Gastrocnemius medialis (tissue), 4 donors: Measurements from ENCODE around the gene SORBS1. TPM values are rescaled to one million over a fixed set of nuclear protein-coding genes. Genes with fewer than 3 reads are reported as not detected.

ENCODE experiments used
- ATAC-seq, 2 donors: fragments of 150-250 bp; one replicate each; pipeline ENCODE4 v1.9.1; 2016
- DNase-seq, 2 donors: peaks; one replicate each; pipeline ENCODE4 v3.0.0-alpha.2; 2019
- H3K27ac ChIP-seq, 4 donors: fragments of 200-600 bp; sonication (generic); 1 replicate in 1 of 4; 2 replicates in 3 of 4; pipeline ENCODE4 v1.5.1; 2016 to 2018; ENCODE audit warnings: mild to moderate bottlenecking in 2 of 4, moderate library complexity in 1 of 4
- H3K27me3 ChIP-seq, 3 donors: fragments of 200-600 bp; sonication (generic) in 2 of 3; 1 replicate in 1 of 3; 2 replicates in 2 of 3; pipeline versions ENCODE4 v1.5.1 to v1.6.0; 2016 to 2019; ENCODE audit warnings: mild to moderate bottlenecking in 1 of 3, moderate library complexity in 1 of 3
- H3K36me3 ChIP-seq, 2 donors: fragments of 200-600 bp; sonication (generic) in 1 of 2; one replicate each; pipeline ENCODE4 v1.5.1; 2017 to 2018
- H3K4me1 ChIP-seq, 2 donors: fragments of 200-600 bp; sonication (generic) in 1 of 2; one replicate each; pipeline ENCODE4 v1.5.1; 2016 to 2017; ENCODE audit warnings: mild to moderate bottlenecking in 2 of 2
- H3K4me3 ChIP-seq, 4 donors: fragments of 200-600 bp; sonication (generic) in 3 of 4; 1 replicate in 1 of 4; 2 replicates in 3 of 4; pipeline ENCODE4 v1.5.1; 2016 to 2019; ENCODE audit warnings: mild to moderate bottlenecking in 2 of 4
- H3K9me3 ChIP-seq, 3 donors: fragments of 200-600 bp; sonication (generic) in 2 of 3; 1 replicate in 1 of 3; 2 replicates in 2 of 3; pipeline ENCODE4 v1.5.1; 2016 to 2019
- CTCF ChIP-seq, 5 experiments: fragments of 450-650 bp in 3 of 5; fragments of 200-600 bp in 2 of 5; sonication (generic) in 2 of 5; IDR thresholded peaks in 4 of 5; conservative IDR thresholded peaks in 1 of 5; 1 replicate in 4 of 5; 2 replicates in 1 of 5; pipeline ENCODE4 v1.5.1; 2016 to 2019; ENCODE audit warnings: antibody characterized with exemption in 5 of 5, mild to moderate bottlenecking in 3 of 5, moderate library complexity in 3 of 5
- POLR2A ChIP-seq, 2 donors: fragments of 450-650 bp; IDR thresholded peaks; one replicate each; pipeline ENCODE4 v1.6.1; 2017; ENCODE audit warnings: antibody characterized with exemption in 2 of 2, mild to moderate bottlenecking in 2 of 2, moderate library complexity in 2 of 2
- in situ Hi-C, 4 donors: fragments of 200-750 bp; cut with MboI; loops; one replicate each; pipeline versions ENCODE4 v1.15.0 to v1.8.0; 2017; ENCODE audit warnings: low sequenced_read_pairs in 4 of 4
- intact Hi-C: fragments of 100-400 bp; cut with DNase I; formaldehyde crosslinking; loops from one replicate; pipeline ENCODE4 v1.15.1; 2023; ENCODE audit warnings: low total_unique reads
- total RNA-seq, 4 donors: library from RNA; depleted of rRNA; stranded (reverse); fragments of >200 nt; gene quantifications; one replicate each; pipeline versions ENCODE4 v1.1.0 to v1.2.3, GENCODE V29; 2016

Gene SORBS1
- total RNA-seq, 4 donors from 2014 or later: 146 to 331 (median 186) TPM

- DNase-seq: no peak
- no peaks in the 10 kb centered on the region for H3K9me3 ChIP-seq
- intact Hi-C loops: no loop called here
Measured at GRCh38 chr10:95539560-95540284, 21.4 kb downstream of the SORBS1 start.

GRCh38 chr10:95538412-95538811 lies 22.8 kb downstream of the SORBS1 start:
- Histone ChIP-seq H3K27me3 (no peaks in the 10 kb centered on the region), H3K9me3 (no peaks in the 10 kb centered on the region), H3K36me3 (no peaks in the 10 kb centered on the region), H3K27ac (peak overlapping the region in 3 of 4 donors; percentile 27 to 78 (median 63)), H3K4me1 (peaks cover 72 to 87% of the 10 kb centered on the region in 2 donors), H3K4me3 (no peak overlapping the region)
- ATAC-seq: no peak
- in situ Hi-C loops: no loop called here
- intact Hi-C loops: no loop called here
- no peak for DNase-seq
- no peak for TF ChIP-seq CTCF (IDR thresholded peaks at IDR 0.05 in 4 of 5, conservative IDR thresholded peaks at IDR 0.05 in 1 of 5)
- no peak for TF ChIP-seq POLR2A (IDR thresholded peaks at IDR 0.05)

More at GRCh38 chr10:95539560-95540284, 21.4 kb downstream of the SORBS1 start:
- peaks cover 79 to 87% of the 10 kb centered on the region in 2 donors for H3K4me1 ChIP-seq
- no peak overlapping the region for H3K4me3 ChIP-seq
- no peak for ATAC-seq
- in situ Hi-C loops: no loop called here
- H3K27me3 ChIP-seq: no peaks in the 10 kb centered on the region
- H3K27ac ChIP-seq: peak overlapping the region; percentile 54 to 76 (median 64)
- no peak for TF ChIP-seq POLR2A (IDR thresholded peaks at IDR 0.05)
- TF ChIP-seq CTCF (IDR thresholded peaks at IDR 0.05 in 4 of 5, conservative IDR thresholded peaks at IDR 0.05 in 1 of 5): no peak
- H3K36me3 ChIP-seq: no peaks in the 10 kb centered on the region

- Histone ChIP-seq H3K27ac (peak overlapping the region in 3 of 4 donors; percentile 31 to 78 (median 65)), H3K27me3 (no peaks in the 10 kb centered on the region), H3K36me3 (no peaks in the 10 kb centered on the region), H3K4me3 (no peak overlapping the region), H3K4me1 (peaks cover 71 to 78% of the 10 kb centered on the region in 2 donors), H3K9me3 (no peaks in the 10 kb centered on the region)
- intact Hi-C loops: no loop called here
- in situ Hi-C loops: no loop called here
- ATAC-seq (no peak), DNase-seq (no peak)
- TF ChIP-seq CTCF (IDR thresholded peaks at IDR 0.05 in 4 of 5, conservative IDR thresholded peaks at IDR 0.05 in 1 of 5): no peak
- TF ChIP-seq POLR2A (IDR thresholded peaks at IDR 0.05): no peak
Measured at GRCh38 chr10:95537542-95537927, 23.6 kb downstream of the SORBS1 start.

- no peak for ATAC-seq
- TF ChIP-seq POLR2A (IDR thresholded peaks at IDR 0.05) (no peak), CTCF (IDR thresholded peaks at IDR 0.05 in 4 of 5, conservative IDR thresholded peaks at IDR 0.05 in 1 of 5) (no peak)
- intact Hi-C loops: no loop called here
- no peak overlapping the region for H3K4me3 ChIP-seq
- in situ Hi-C loops: no loop called here
- peaks cover 71 to 75% of the 10 kb centered on the region in 2 donors for H3K4me1 ChIP-seq
- DNase-seq: no peak
- peak overlapping the region; percentile 39 to 78 (median 58) for H3K27ac ChIP-seq
- H3K27me3 ChIP-seq: no peaks in the 10 kb centered on the region
- H3K9me3 ChIP-seq: no peaks in the 10 kb centered on the region
- no peaks in the 10 kb centered on the region for H3K36me3 ChIP-seq
Measured at GRCh38 chr10:95536894-95537541, 24.2 kb downstream of the SORBS1 start.
